ENCODE data around the gene FXYD3. TPM values are rescaled to one million over a fixed set of nuclear protein-coding genes. Genes with fewer than 3 reads are reported as not detected.
A peak's percentile ranks its signal among the peaks of the same experiment; 100 is the strongest.
"Not testable (repeated sequence)": the region's sequence is repeated elsewhere in the genome, so short reads cannot be mapped to it uniquely, and the experiment has no call there.

Gene FXYD3
- total RNA-seq, 1 experiment from 2014 or later, result not detected

DNA sequence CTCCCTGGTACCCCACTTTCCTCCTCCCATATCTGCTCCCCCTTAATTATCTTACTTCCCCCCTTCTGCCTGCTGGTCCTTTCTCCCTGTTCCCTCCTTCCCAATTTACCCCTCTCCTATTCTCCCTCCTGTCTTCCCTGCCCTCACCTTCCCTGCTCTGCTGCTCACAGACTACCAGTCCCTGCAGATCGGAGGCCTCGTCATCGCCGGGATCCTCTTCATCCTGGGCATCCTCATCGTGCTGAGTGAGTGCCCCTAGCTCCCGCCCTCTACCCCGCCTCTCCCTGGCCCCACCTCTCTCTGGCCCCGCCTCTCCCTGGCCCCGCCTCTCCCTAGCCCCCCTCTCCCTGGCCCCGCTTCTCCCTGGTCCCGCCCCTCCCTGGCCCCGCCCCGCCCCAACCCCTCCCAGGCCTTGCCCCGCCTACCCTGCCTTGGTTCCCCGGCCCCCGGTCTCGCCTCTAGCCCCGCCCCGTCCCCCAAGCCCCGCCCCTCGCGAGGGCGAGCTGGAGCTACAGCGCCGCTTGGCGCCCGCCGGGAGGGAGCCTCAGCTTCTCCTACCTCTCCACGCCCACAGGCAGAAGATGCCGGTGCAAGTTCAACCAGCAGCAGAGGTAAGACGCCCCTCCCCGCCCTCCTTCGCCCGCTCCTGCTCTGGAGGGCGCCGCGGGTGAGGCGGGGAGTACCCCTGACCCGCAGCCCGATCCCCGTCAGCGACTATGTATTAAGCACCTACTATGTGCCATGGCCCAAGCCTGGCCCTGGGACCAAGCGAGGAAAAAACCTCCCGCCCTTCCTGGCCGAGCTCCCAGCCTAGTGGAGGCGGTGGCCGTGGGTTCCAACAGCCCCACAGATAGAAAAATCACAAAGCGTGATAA is 25.6 kb downstream of the FXYD3 start:
- peak; percentile 64 for DNase-seq (ENCODE audit: low read depth)

DNA sequence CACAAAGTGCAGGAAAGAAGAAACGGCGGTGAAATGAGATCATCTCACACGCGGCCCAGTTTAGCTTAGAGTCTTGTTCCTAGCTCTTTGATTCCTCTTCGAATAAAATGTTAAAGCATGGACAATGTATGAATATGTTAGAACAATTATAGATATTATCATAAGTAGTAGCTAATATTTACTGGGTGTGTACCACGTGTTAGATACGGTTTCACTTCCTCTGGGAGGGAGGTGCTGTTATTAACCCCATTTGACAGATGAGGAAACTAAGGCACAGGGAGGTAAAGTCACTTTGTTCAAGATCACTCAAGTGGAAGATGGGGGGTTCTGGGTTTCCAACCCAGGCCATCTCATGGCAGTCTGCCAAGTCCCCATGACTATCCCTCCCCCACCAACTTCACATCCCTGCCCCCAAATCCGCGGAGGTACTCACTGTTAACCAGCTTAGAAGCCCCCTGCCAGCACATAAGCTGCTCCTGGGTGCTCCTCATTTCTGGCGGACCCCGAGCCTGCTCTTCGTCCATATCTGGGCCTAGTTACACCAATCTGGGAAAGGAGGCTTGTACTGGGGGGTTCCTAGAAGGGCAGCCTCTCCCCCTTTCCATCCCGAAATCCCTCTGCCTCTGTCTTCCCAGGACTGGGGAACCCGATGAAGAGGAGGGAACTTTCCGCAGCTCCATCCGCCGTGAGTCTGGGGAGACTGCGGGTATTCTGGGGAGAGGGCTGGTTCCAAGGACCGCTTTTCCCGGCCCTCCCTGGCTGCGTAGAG is 26.4 kb downstream of the FXYD3 start:
- DNase-seq (ENCODE audit: low read depth), result no peak

DNA sequence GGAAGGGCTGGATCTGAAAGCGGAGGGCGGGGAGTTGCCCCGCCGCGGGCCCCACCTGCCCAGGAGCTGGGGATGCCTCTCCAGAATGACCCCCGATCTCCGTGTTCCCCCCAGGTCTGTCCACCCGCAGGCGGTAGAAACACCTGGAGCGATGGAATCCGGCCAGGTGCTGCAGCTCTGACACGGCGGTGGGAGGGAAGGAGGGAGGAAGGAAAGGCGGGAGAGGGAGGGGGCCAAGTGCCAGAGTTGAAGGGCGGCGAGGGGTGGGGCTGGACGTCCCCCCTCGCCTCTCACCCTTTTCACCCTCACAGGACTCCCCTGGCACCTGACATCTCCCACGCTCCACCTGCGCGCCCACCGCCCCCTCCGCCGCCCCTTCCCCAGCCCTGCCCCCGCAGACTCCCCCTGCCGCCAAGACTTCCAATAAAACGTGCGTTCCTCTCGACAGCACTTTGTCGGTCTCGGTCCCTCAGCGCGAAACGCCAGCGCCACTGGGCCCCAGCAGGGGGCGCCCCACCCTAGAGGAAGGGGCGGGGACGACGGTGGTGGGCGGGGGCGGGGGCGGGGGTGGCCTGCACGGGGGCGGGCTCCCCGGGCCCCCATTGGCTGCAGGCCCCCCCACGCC is 27.1 kb downstream of the FXYD3 start:
- DNase-seq (ENCODE audit: low read depth), result no peak

DNA sequence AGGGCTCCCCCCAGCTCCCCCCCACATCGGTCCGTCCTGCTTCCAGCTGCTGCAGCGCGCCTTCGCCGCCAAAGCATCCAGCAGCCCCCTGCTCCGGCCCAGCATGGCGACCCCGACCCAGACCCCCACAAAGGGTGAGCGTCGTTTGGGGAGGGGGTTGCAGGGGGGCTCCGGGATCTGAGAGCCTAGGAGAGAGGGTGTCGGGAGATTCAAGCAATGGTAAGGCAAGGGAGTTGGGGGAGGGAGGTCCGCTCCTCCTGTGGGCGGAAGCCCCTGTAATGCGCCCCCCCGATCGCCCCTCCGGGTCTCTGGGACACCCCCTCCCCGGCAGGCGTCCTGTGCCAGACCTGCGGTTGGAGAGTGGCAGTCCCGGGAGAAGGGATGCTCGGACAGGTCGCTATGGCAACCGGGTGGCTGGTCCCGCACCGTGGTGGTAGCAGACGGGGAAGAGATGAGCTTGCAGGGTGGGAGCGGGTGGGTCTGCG is 27.6 kb downstream of the FXYD3 start, which contains the start of gene FXYD7:
Gene FXYD7 (plus strand): TSS at position 25 of the 485 bp plus-strand sequence. CDS start 79 bp downstream, at position 104.
- no peak for DNase-seq (ENCODE audit: low read depth)

DNA sequence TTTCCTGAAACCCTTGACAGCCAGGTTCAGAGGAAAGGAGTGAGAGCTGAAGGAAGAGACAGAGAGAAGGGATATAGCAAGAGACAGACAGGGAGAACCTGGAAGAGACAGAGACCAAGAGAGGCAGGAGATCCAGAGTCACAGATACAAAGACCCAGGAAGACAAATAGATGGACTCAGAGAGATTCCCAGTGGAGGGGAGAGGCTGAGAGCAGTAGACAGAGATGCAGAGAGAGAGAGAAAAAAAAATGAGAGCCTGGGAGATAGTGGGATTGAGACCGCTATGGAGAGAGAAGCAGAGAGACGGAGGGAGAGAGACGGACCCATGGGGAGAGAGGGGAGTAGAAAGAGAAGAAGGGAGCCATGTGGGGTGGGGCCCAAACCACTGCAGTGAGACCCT is 28.2 kb downstream of the FXYD3 start:
- no peak for DNase-seq (ENCODE audit: low read depth)

DNA sequence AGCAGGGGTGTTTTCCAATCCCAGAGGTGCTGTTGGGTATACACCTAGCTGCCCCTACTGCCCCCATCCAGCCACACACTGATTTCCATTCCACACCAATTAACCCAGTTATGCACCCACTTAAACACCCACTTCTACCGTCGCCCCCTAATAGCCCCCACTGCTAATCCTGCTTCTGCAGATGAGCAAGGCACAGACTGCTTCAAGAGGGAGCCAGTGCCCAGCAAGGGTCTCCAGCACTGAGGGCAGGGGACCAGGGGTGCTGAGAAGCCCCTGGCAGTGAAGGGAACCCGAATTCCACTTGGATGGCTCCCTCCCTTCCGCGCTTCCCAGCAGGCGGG is 28.6 kb downstream of the FXYD3 start:
- no peak for DNase-seq (ENCODE audit: low read depth)

DNA sequence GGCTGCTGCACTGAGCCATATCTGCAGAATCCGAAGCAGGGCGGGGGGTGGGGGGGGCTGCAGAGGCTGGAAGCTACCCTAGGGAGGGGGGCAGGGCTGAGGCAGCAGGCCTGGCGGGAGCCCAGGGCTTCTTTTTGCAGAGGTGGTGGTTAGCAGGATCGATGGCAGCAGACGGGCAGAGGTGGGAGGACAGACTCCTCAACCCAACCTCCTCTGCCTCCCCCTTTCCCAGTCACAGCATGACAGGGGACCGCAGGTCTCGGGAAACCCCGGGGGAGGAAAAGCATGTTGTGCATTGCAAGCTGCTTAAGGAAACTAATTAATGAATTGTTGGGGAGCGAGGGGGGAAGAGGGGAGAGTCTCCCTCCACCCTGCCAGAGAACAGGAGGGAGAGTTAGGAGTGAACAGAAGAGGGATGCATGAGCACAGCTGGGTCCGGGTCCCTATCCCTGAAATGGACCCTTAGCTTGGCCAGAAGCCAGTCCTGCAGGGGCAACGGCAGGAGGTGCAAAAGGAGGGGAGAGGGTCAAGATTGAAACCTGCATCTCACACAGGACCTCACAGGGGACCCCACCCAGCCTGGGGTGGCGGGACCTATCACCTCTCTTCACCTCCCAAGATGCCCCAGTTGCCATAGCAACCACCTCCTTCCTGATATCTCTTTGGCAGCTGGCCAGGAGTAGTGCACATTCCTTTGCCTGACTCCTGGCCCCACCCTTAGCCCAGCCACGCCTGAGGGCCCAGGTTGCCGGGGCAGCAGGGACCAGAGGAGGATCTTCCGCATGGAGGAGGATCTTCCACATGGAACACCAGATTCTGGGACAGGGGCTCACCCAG is 29.2 kb downstream of the FXYD3 start:
- DNase-seq (ENCODE audit: low read depth), result peak; percentile 49

DNA sequence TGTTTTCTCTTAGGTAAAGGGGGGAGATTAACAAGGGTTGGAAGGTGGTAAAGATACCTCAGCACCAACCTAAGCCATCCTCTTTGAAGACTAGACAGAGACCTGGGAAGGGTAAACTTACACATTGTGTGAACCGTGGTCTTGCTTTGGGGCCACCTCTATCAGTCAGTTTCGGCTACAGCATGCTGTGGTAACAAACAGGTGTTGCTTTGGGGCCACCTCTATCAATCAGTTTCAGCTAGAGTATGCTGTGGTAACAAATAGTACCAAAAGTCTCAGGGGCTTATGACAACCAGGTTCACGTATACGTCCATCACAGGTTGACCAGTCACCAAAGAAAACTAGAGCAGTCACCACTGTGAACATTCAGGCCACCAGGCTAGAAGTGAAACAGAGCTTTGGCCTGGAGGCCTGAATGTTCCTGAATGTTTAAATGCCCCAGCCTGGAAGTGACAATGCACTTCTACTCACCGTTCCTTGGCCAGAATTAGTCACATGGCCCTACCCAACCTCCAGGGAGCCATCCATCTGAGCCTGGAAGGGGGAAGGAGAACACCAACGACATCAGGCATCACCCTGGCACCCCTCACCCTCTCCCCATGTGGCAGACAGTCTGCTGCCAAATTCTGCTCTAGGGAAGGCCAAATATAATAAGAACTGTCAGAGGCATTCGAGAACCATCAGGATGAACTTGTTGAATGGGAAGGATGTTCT is 31.3 kb downstream of the FXYD3 start:
- no peak for DNase-seq (ENCODE audit: low read depth)

DNA sequence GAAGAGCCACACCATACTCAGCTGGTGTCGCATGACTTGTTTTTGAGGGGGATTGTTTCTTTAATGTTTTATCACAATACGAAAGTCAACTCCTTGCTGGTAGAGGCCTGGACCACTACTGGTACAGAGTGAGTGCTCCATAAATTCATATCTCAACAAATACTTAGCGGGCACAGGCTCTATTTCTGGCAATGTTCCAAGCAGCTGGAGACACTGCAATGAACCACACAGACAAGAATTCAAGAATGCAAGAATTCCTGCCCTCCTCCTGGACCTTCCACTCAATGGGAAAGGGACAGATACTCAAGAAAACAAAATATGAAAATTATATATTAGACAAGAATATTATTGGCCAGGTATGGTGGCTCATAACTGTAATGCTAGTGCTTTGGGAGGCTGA is 33.8 kb downstream of the FXYD3 start:
- no peak for DNase-seq (ENCODE audit: low read depth)

DNA sequence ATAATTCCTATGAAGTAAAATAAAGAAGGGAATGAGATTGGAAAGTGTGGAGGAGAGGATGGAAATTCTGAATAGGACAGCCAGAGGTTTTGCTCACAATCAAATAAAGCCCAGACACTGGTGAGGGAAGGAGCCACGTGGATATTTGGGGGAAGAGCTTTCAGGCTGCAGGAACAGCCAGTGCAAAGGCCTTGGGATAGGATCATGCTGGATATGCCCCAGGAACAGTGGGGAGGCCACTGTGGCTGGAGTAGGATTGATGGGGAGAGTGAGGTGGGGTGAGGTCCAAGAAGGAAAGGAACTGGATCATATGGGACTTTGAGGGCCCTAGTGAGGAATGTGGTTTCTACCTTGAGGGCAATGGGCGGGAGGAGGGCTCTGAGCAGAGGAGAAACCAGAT is 34.8 kb downstream of the FXYD3 start:
- no peak for DNase-seq (ENCODE audit: low read depth)

DNA sequence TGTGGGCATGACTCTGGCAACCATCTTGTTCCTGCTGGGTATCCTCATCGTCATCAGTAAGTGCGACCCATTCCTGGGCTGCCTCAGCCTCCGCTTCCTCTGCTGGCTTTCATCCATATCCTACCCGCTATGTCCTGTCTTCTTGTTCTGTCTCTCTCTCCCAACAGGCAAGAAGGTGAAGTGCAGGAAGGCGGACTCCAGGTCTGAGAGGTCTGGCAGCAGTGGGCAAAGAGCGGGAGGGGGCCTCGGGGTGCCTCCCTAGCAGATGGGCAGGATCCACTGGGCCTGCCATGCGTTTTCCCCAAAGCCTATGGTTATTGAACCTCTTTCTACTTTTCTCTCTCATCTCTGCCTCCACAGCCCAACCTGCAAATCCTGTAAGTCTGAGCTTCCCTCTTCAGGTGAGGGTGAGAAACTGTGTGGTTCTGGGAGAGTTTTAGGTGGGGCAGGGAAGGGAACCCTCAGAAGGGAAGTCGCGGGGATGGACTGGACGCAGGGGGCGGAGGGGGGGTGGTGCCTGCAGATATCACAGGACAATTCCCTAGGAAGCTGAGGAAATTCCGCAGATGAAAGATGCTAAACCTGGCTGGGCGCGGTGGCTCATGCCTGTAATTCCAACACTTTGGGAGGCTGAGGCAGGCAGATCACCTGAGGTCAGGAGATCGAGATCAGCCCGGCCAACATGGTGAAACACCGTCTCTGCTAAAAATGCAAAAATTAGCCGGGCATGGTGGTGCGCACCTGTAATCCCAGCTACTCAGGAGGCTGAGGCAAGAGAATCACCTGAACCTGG is 35.8 kb downstream of the FXYD3 start:
- DNase-seq (ENCODE audit: low read depth), result no peak

DNA sequence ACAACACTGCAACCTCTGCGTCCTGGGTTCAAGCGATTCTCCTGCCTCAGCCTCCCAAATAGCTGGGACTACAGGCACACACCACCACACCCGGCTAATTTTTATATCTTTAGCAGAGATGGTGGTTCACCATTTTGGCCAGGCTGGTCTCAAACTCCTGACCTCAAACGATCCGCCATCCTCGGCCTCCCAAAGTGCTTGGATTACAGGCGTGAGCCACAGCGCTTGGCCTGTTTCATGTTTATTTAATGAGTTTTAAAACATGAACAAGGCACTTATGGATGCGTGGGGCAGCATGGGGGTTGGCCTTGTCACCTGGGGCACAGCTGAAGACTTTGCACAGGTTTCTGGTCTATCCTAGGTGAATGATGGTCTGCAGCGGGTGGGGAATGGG is 37.5 kb downstream of the FXYD3 start:
- not testable (repeated sequence) for DNase-seq (ENCODE audit: low read depth)

DNA sequence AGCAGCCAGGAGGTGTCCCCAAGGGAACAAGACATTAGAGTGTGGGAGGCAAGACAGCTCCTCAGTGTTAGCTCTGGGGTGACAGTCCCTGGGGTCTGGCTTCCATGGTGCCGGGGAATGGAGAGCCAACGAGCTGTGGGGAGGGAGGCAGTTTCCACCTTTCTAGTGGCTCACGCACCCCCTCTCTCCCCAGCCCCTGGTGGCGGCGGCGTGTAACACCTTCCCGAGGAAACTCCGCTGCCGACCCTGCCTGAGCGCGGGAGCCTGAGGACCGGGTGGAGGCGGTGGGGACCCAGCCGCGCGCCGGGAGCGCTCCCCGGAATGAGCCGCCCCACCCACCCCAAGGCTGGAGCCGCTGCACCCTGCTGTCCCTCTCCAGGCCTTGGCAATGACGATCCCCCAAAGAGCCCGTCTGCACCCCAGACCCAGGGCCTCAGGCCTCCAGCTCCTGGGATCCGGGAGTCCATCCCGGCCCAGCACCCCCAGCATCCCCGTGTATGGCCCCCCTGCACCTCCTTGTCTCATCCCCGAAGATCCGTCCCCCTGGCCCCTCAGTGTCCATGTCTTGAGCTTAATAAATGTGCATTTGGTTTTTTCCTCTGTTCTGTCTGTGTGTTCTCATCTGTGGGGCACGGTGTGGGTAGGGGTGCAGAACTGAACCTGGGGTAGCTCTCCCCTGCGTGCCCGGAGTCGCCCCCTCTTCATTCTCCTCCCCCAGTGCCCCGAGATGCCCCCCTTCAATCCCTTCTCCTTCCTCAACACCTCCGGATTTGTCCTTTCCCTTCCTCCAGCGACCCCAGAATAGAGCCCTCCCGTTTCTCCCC is 38.3 kb downstream of the FXYD3 start:
- peak; percentile 36 for DNase-seq (ENCODE audit: low read depth)

DNA sequence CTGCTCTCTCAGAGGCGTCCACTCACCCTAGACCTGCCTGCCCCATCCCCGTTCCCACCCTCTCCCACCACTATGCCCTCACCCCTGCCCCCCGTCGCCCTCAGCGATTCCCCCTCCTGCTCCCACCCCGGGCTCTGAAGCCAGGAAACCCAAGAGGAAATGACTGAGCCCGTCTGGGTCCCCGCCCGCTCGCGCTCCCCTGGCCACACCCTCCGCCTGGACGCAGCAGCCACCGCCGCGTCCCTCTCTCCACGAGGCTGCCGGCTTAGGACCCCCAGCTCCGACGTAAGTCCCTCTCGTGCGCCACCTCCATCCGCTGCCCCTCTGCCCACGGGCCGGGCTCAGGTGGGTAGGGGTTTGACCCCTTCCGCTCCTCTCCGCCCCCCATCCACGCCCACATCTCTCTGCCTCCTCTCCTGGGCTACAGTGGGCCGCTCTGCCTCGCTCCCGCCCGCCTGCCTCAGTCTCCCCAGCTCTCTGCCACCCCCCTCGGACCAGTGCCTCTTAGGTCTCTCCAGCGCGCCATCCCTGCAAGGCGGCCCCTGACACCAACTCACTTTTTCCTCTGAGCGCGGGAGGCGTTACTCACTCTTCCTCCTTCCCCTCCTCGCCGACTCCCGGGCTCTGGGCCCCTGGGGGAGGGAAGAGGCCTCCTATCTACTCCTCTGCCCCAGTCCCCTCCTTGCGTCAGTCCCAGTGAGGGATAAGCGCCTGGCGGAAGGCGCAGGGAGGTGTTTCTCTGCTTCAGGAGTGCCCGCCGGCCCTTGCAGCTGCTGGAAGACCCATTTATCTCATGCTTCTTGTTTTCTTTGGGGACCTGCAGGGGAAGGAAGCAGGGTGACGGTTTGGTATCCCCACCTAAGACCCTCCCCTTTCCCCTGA is 39.1 kb downstream of the FXYD3 start, which contains the start of gene FXYD5:
Gene FXYD5 (plus strand): TSS at position 211 of the 882 bp plus-strand sequence. CDS start 816 bp downstream, outside the sequence.
- peak; percentile 77 for DNase-seq (ENCODE audit: low read depth)

DNA sequence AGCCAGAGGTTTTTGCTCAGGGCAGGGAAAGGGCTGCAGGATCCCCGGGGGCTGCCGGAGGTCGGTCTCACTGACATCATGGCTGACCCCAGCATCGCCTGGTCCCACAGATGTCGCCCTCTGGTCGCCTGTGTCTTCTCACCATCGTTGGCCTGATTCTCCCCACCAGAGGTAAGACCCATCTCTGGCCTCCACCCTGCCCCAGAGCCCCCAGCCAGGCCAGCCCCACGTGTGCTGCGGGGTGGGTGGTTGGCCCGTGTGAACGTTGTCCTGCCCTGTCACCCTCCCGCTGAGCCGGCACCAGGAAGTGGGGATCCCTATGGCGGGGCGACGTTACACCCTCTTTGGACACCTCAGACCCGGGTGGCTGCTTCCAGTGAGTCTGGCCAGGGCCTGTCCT is 39.8 kb downstream of the FXYD3 start:
- DNase-seq (ENCODE audit: low read depth), result no peak

DNA sequence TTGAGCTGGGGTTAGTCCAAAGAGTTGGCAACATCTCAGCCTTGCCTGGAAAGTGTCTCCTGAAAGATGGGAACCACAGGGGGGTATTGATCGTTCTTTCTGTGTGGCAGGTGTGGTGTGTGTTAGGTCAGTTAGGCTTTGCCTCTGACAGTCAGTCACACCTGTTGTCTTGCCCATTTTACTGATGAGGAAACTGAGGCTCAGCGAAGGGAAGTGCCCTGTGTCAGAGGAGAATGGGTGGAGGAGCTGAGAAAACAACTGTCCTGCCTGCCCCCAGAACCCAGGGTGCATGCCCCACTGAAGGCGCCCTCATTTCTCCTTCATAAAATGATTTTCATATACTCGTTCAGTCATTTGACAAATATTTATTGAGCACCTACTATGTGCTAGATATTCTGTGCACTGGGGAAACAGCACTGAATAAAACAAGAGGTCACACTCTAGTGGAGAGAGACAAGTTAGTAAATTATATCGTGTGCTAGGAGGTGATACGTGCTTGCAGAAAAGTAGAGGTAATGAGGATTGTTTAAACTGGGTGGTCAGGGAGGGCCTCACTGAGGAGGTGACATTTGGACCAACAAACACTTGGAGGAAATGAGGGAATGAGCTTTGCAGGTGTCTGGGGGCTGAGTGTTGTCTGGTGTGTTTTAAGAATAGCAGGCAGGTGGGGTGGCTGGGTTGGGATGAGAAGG is 40.5 kb downstream of the FXYD3 start:
- DNase-seq (ENCODE audit: low read depth), result no peak

DNA sequence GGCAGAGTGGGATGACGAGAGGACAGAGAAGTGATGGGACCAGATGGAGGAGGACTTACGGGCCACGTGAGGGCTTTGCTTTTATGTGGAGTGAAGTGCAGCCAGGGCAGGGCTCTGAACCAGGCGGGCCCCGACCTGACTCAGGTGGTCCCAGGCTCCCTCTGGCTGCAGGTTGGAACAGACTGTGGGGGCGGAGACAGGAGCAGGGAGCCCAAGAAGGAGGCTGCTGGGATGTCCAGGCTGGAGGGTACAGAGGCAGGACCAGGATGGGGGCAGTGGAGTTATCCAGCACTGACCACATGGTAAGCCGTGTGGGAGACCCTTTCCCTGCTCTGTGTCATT is 41.0 kb downstream of the FXYD3 start:
- no peak for DNase-seq (ENCODE audit: low read depth)
